NCI-H82 treated with DMSO at 0.1 percent for 48 hours (cell line): ENCODE measurements around the gene SPIN3.
"Not testable (repeated sequence)": the region's sequence is repeated elsewhere in the genome, so short reads cannot be mapped to it uniquely, and the experiment has no call there.

Source experiments
- DNase-seq: peaks from one replicate; lab custom pipeline; 2025; ENCODE audit not compliant: unreplicated experiment; lab: John Stamatoyannopoulos, UW

Gene SPIN3

DNA sequence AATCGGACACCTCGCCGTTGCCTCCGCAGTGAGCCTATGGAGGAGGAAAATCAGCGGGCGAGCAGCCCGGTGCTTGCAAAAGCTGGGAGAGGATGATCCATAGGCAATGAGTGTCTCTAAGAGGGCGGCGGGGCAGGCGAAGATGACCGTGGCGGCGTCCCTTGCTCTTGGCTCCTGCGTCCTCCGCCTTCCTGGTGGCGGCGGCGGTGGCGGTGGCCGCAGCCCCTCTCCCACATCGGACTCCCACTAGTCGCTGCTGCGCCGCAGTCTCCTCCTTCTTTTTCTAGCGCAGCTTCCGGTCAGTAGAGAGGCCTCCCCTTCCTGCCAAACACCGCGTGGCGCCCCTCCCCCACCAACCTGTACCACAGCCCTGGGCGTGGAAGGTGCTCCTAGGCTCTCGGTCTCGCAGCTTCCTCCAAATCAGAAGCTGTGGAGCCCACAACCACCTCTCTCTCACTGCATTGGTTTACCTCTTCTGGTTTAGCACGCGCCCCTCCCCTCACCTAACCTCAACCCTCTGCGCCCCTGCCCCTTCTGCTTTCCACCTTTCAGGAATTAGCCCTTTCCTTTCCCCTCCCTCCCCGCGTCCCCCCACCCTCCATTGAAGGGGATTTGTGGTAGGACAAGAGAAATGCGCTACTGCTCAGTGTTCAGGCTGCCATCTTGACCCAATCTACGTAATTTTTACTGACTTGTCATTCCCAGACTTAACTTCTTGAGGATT, at the start of gene SPIN3:
TSS of gene SPIN3 (minus strand) at position 271 of the 724 bp plus-strand sequence. CDS start 594 bp downstream, outside the sequence.
- DNase-seq, result peak; percentile 81

DNA sequence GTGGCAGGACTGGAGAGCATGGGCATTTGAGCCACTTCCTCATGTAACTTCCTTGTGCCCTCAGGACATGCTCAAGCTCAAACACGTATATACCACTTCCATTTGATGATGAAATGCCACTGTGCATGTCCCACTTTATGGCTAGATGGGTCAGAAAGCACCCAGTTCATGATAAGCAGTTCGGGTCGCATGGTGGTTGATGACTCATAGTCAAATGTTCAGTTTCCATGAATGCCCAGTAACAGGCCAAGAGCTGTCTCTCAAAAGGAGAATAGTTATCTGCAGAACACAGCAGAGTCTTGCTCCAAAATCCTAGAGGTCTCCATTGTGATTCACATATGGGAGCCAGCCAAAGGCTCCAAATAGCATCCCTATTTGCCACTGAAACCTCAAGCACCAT, 48.9 kb upstream of the SPIN3 start:
- no peak for DNase-seq

- not testable (repeated sequence) for DNase-seq
Measured at GRCh38 chrX:57037265-57037664, 41.9 kb upstream of the SPIN3 start.

DNA sequence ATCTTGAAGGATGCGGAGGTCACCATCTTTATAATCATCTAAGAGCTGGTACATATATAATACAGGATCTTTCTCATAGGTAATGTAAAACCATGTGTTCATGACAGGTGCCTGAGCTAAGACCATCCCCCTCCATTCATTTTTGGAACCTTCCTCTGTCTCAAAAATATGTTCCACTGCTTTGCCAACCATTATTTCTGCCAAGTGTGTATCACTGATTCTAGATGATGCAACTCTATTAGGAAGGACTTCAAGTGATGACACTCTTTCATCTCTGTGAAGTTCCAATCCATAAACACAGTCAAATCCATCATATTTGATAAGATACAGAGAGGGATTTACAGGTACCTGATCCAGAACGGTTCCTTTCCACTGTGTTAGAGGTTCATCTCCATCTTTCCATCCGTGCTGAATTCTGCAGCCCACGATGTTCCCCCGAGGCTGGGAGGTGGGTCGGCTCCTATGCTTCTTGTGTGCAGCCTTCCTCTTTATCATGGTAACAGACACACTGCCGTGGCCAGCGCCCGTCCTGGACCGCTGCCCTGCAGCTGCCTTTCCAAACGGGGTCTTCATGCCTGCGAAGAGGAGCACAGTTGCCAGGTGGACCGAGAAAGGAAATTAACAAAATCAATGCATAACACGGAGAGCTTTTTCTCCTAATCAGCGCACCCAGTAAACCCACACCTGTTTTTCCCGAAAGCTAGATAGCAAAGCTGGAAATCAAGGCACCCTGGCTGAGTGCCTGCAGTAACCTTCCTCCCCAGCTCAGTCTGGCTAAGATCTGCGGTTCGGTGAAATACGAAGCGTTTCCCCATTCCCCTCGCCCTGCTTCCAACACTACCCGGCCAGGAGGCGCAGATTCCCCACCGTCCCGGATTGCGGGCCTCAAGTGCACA, 718 bp downstream of the SPIN3 start:
- no peak for DNase-seq

GRCh38 chrX:56987741-56988140, 7.6 kb downstream of the SPIN3 start:
- DNase-seq, result no peak

- DNase-seq, result no peak
Measured at GRCh38 chrX:56986138-56986537, 9.2 kb downstream of the SPIN3 start.

- DNase-seq, result no peak
Measured at GRCh38 chrX:56978172-56978571, 17.2 kb downstream of the SPIN3 start.

- no peak for DNase-seq
Measured at GRCh38 chrX:56975611-56976010, 19.7 kb downstream of the SPIN3 start.

DNA sequence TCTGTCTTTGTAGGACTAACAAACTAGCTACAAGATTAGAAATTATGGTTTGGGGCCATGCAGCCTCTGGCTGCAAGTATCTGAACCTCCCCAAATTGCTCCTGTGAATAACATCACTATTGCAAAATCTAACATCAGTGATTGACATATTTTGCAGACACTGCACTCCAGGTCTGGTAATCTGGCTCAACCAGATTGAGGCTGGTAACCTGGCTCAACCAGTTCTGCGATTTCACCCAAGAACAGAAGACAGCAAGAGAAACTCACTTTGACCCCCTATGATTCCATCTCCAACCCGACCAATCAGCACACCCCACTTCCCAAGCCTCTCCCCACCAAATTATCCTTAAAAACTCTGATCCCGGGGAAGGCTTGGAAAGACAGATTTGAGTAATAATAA, 20.9 kb downstream of the SPIN3 start:
- DNase-seq, result no peak

DNA sequence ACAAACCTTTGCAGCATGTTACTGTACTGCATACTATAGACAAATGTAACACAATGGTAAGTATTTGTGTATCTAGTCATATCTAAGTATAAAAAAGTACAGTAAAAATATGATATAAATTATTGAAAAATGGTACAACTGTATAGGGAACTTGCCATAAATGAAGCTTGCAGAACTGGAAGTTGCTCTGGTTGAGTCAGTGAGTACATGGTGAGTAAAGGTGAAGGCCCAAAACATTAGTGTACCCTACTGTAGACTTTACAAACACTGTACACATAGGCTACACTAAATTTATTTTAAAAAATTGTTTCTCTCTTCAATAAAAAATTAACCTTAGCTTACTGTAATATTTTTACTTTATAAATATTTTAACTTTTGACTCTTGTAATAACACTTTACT, 25.8 kb downstream of the SPIN3 start:
- DNase-seq, result no peak

- DNase-seq, result no peak
Measured at GRCh38 chrX:56968980-56969379, 26.4 kb downstream of the SPIN3 start.

DNA sequence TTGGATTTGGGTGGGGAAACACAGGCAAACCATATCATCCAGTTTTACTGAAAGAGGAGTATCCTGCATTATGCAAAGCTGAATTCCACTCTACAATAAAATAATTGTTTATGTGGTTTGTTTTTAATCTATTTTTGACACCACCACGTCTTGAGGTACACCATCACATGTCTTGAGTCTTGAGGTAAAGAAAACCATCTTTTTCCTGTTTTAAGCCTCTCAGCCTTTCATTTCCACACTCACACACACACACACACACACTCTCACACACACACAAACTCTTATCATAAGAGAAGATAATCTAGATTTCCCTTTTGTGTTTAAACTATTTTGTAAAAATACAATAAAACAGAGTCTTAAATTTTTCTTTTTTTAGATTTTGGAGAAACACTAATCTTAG, 32.0 kb downstream of the SPIN3 start:
- no peak for DNase-seq

GRCh38 chrX:56947699-56948098, 47.6 kb downstream of the SPIN3 start:
- no peak for DNase-seq

- not testable (repeated sequence) for DNase-seq
Measured at GRCh38 chrX:56946201-56946600, 49.1 kb downstream of the SPIN3 start.

- DNase-seq, result not testable (repeated sequence)
Measured at GRCh38 chrX:56945226-56945625, 50.1 kb downstream of the SPIN3 start.

- DNase-seq, result no peak
Measured at GRCh38 chrX:56943264-56943663, 52.1 kb downstream of the SPIN3 start.
